HCT116 (cell line): ENCODE data around the gene INO80. TPM values are rescaled to one million over a fixed set of nuclear protein-coding genes. Genes with fewer than 3 reads are reported as not detected.

Source experiments
- ATAC-seq: fragments of 200-7000 bp; cut with Tn5 transposase; 2 replicates; pipeline ENCODE4 v1.9.1; 2020; ENCODE audit warnings: mild to moderate bottlenecking, moderate library complexity
- BruUV-seq: library from RNA; stranded (reverse); fragments of 400-500 nt; replicated peaks from 2 replicates; lab custom pipeline; 2021; lab: Mats Ljungman, UMichigan
- CTCF ChIA-PET: fragments of 300-600 bp; sonication (Branson Sonifier 250); formaldehyde crosslinking; loops from one replicate; lab custom pipeline; 2021; ENCODE audit warnings: antibody characterized with exemption; lab: Charles Lee
- POLR2A ChIA-PET: fragments of 300-600, 350-600 bp; sonication (Branson Sonifier 250); formaldehyde crosslinking; loops from one replicate; lab custom pipeline; 2021; ENCODE audit warnings: antibody characterized with exemption; lab: Charles Lee
- RAD21 ChIA-PET, 2 experiments: fragments of 300-600 bp; sonication (Branson Sonifier 250); formaldehyde crosslinking; loops; one replicate each; lab custom pipeline; 2023; ENCODE audit warnings: low total read pairs in 2 of 2; ENCODE audit not compliant: uncharacterized antibody in 2 of 2, unreplicated experiment in 2 of 2, low non-redundant PET in 1 of 2; lab: Charles Lee
- DNase-seq: peaks from one replicate; pipeline ENCODE4 v3.0.0-alpha.2; 2010; ENCODE audit warnings: low read depth, low spot score
- H2AFZ ChIP-seq: fragments of 200-600 bp; shearing (Covaris generic), sonication (generic); 2 replicates; pipeline ENCODE4 v1.6.1; 2017; ENCODE audit warnings: low read depth, mixed run types, mixed read lengths, antibody characterized with exemption, low read length; ENCODE audit not compliant: poor library complexity, severe bottlenecking
- H3K27ac ChIP-seq: 2 replicates; pipeline ENCODE4 v1.5.1; 2012; ENCODE audit warnings: low read depth, low read length
- H3K27me3 ChIP-seq: fragments of 200-600 bp; sonication (generic); 2 replicates; pipeline ENCODE4 v1.6.1; 2016; ENCODE audit warnings: mixed run types, low read length, mixed read lengths; ENCODE audit not compliant: insufficient read depth
- H3K36me3 ChIP-seq, 2 experiments: fragments of 200-500 bp in 1 of 2; fragments of 200-600 bp in 1 of 2; sonication (Bioruptor generic) in 1 of 2; sonication (generic) in 1 of 2; 2 replicates each; pipeline versions ENCODE4 v1.5.1 to v1.6.1; 2014 to 2016; ENCODE audit warnings: low read length in 2 of 2, inconsistent platforms in 1 of 2, mixed read lengths in 1 of 2, mixed run types in 1 of 2; ENCODE audit not compliant: insufficient read depth in 2 of 2, control insufficient read depth in 1 of 2
- H3K4me1 ChIP-seq, 2 experiments: fragments of 200-600 bp in 1 of 2; sonication (generic) in 1 of 2; 2 replicates each; pipeline versions ENCODE4 v1.5.1 to v1.6.1; 2012 to 2017; ENCODE audit warnings: low read length in 2 of 2, inconsistent platforms in 1 of 2, mild to moderate bottlenecking in 1 of 2, mixed read lengths in 1 of 2, mixed run types in 1 of 2, moderate library complexity in 1 of 2; ENCODE audit not compliant: insufficient read depth in 2 of 2, control insufficient read depth in 1 of 2
- H3K4me2 ChIP-seq: fragments of 200-600 bp; sonication (generic); 2 replicates; pipeline ENCODE4 v1.6.1; 2017; ENCODE audit warnings: mixed run types, low read length, mixed read lengths
- H3K4me3 ChIP-seq, 2 experiments: fragments of 200-600 bp in 1 of 2; sonication (generic) in 1 of 2; replicated peaks in 1 of 2; 2 replicates each; pipeline ENCODE4 v1.5.1; 2011 to 2016; ENCODE audit warnings: low read length in 2 of 2, control low read depth in 1 of 2, low read depth in 1 of 2, mild to moderate bottlenecking in 1 of 2, mixed read lengths in 1 of 2, mixed run types in 1 of 2
- H3K79me2 ChIP-seq: fragments of 200-600 bp; sonication (generic); 2 replicates; pipeline ENCODE4 v1.6.1; 2017; ENCODE audit warnings: mild to moderate bottlenecking, mixed run types, low read length, moderate library complexity, mixed read lengths; ENCODE audit not compliant: insufficient read depth
- H3K9ac ChIP-seq: fragments of 200-600 bp; sonication (generic); 2 replicates; pipeline ENCODE4 v1.6.1; 2016; ENCODE audit warnings: low read length, mixed read lengths
- H3K9me2 ChIP-seq: fragments of 200-600 bp; sonication (generic), shearing (Covaris generic); 2 replicates; pipeline ENCODE4 v1.6.1; 2017; ENCODE audit warnings: mixed run types, mild to moderate bottlenecking, moderate library complexity; ENCODE audit not compliant: insufficient read depth
- H3K9me3 ChIP-seq, 2 experiments: fragments of 200-500 bp in 1 of 2; fragments of 200-600 bp in 1 of 2; sonication (Bioruptor generic) in 1 of 2; sonication (generic) in 1 of 2; 2 replicates each; pipeline ENCODE4 v1.6.1; 2014 to 2017; ENCODE audit warnings: low read length in 2 of 2, mixed read lengths in 2 of 2, inconsistent platforms in 1 of 2, low read depth in 1 of 2, mild to moderate bottlenecking in 1 of 2, mixed run types in 1 of 2, moderate library complexity in 1 of 2; ENCODE audit not compliant: control insufficient read depth in 1 of 2, insufficient read depth in 1 of 2
- H4K20me1 ChIP-seq: fragments of 200-600 bp; sonication (generic), shearing (Covaris generic); 2 replicates; pipeline ENCODE4 v1.6.1; 2017; ENCODE audit warnings: mixed run types, mild to moderate bottlenecking, moderate library complexity; ENCODE audit not compliant: insufficient read depth
- CBX3 ChIP-seq: IDR thresholded peaks from 2 replicates; pipeline ENCODE4 v1.6.1; 2012; ENCODE audit warnings: low read depth
- CEBPB ChIP-seq: IDR thresholded peaks from 2 replicates; pipeline ENCODE4 v1.6.1; 2012; ENCODE audit warnings: low read depth
- CTCF ChIP-seq, 3 experiments: fragments of 200-600 bp in 1 of 3; sonication (generic) in 1 of 3; IDR thresholded peaks in 2 of 3; conservative IDR thresholded peaks in 1 of 3; 2 replicates each; pipeline ENCODE4 v1.5.1; 2012 to 2017; ENCODE audit warnings: low read depth in 2 of 3, low read length in 2 of 3, antibody characterized with exemption in 1 of 3, borderline replicate concordance in 1 of 3, control low read depth in 1 of 3, mild to moderate bottlenecking in 1 of 3, mixed read lengths in 1 of 3, mixed run types in 1 of 3, moderate library complexity in 1 of 3; ENCODE audit not compliant: insufficient read depth in 1 of 3
- EGR1 ChIP-seq: IDR thresholded peaks from 2 replicates; pipeline ENCODE4 v1.6.1; 2012; ENCODE audit warnings: low read depth
- ELF1 ChIP-seq: IDR thresholded peaks from 2 replicates; pipeline ENCODE4 v1.6.1; 2012; ENCODE audit warnings: low read depth, borderline replicate concordance
- FOSL1 ChIP-seq: IDR thresholded peaks from 2 replicates; pipeline ENCODE4 v1.6.1; 2012; ENCODE audit warnings: low read depth
- JUND ChIP-seq: IDR thresholded peaks from 2 replicates; pipeline ENCODE4 v1.6.1; 2012
- POLR2A ChIP-seq: IDR thresholded peaks from 2 replicates; pipeline ENCODE4 v1.7.0; 2011; ENCODE audit warnings: borderline replicate concordance; ENCODE audit not compliant: insufficient read depth, insufficient read length; ENCODE audit errors: extremely low read depth
- RAD21 ChIP-seq: IDR thresholded peaks from 2 replicates; pipeline ENCODE4 v1.6.1; 2012; ENCODE audit warnings: low read depth, mild to moderate bottlenecking
- REST ChIP-seq: IDR thresholded peaks from 2 replicates; pipeline ENCODE4 v1.6.1; 2012; ENCODE audit warnings: low read depth
- SIN3A ChIP-seq: IDR thresholded peaks from 2 replicates; pipeline ENCODE4 v1.6.1; 2012; ENCODE audit warnings: low read depth
- SP1 ChIP-seq: IDR thresholded peaks from 2 replicates; pipeline ENCODE4 v1.6.1; 2012; ENCODE audit warnings: low read depth
- SRF ChIP-seq: IDR thresholded peaks from 2 replicates; pipeline ENCODE4 v1.6.1; 2012; ENCODE audit warnings: low read depth
- TCF7L2 ChIP-seq: IDR thresholded peaks from 2 replicates; pipeline ENCODE4 v1.7.0; 2011; ENCODE audit warnings: borderline replicate concordance, inconsistent platforms; ENCODE audit not compliant: insufficient read depth, insufficient read length; ENCODE audit errors: extremely low read depth
- YY1 ChIP-seq: IDR thresholded peaks from 2 replicates; pipeline ENCODE4 v1.6.1; 2011; ENCODE audit warnings: low read length, low read depth, moderate library complexity, mild to moderate bottlenecking; ENCODE audit not compliant: insufficient replicate concordance; ENCODE audit errors: extremely low read depth
- intact Hi-C: fragments of 100-400 bp; cut with micrococcal nuclease; formaldehyde crosslinking; loops from 2 replicates; pipeline ENCODE4 v1.10.0; 2022
- total RNA-seq: library from RNA; stranded (reverse); gene quantifications from one replicate; pipeline ENCODE4 v1.2.1, GENCODE V29; 2021; ENCODE audit not compliant: unreplicated experiment

INO80 gene
- total RNA-seq, 1 experiment from 2014 or later: 28.2 TPM

- H3K9me3 ChIP-seq: no peaks in the 10 kb centered on the region
- no peak overlapping the region for H3K9ac ChIP-seq
- ChIA-PET RAD21 (no interaction called here), CTCF (no interaction called here), POLR2A (no interaction called here)
- H3K9me2 ChIP-seq: no peaks in the 10 kb centered on the region
- ATAC-seq (no peak), DNase-seq (no peak)
- intact Hi-C loops: no loop called here
- no peaks in the 10 kb centered on the region for H4K20me1 ChIP-seq
- no peak overlapping the region for H3K27ac ChIP-seq
- H3K79me2 ChIP-seq: peaks cover 62% of the 10 kb centered on the region
- no peak overlapping the region for H3K4me3 ChIP-seq
- BruUV-seq: no TSS peak
- peaks cover 23 to 33% of the 10 kb centered on the region in 2 experiments; a peak in 3 of 4 replicates for H3K36me3 ChIP-seq
- H3K4me1 ChIP-seq: peaks cover 2 to 10% of the 10 kb centered on the region in 2 experiments; a peak in 2 of 4 replicates
- no peak overlapping the region for H3K4me2 ChIP-seq
- H2AFZ ChIP-seq: no peak overlapping the region
- H3K27me3 ChIP-seq: no peaks in the 10 kb centered on the region
- TF ChIP-seq RAD21 (no peak), POLR2A (no peak), CEBPB (no peak)
These were observed 19.9 kb downstream of the INO80 start for GRCh38 chr15:41096178-41096577.

GRCh38 chr15:41085029-41085428 lies 31.1 kb downstream of the INO80 start:
- intact Hi-C loops: no loop called here
- H3K36me3 ChIP-seq: peaks cover 47 to 71% of the 10 kb centered on the region in 2 experiments; a peak in 3 of 4 replicates
- ChIA-PET RAD21 (no interaction called here), POLR2A (interaction anchor here (0.6 kb wide), 1 partner anchor 262 kb away, joined by 3 read pairs; no protein-coding TSS in a partner anchor), CTCF (no interaction called here)
- H3K4me2 ChIP-seq: no peak overlapping the region
- no peaks in the 10 kb centered on the region for H3K9me2 ChIP-seq
- H3K79me2 ChIP-seq: peaks cover 30% of the 10 kb centered on the region
- no peak for DNase-seq
- peaks cover 0 to 5% of the 10 kb centered on the region in 2 experiments; a peak in 2 of 4 replicates for H3K4me1 ChIP-seq
- no TSS peak for BruUV-seq
- ATAC-seq: no peak
- H3K27ac ChIP-seq: no peak overlapping the region
- no peaks in the 10 kb centered on the region for H4K20me1 ChIP-seq
- H3K4me3 ChIP-seq: no peak overlapping the region
- H3K27me3 ChIP-seq: no peaks in the 10 kb centered on the region
- H3K9me3 ChIP-seq: no peaks in the 10 kb centered on the region
- H3K9ac ChIP-seq: no peak overlapping the region
- H2AFZ ChIP-seq: no peak overlapping the region
- no peak for TF ChIP-seq RAD21
- no peak for TF ChIP-seq YY1
- no peak for TF ChIP-seq JUND
- no peak for TF ChIP-seq CEBPB
- no peak for TF ChIP-seq FOSL1
- TF ChIP-seq ELF1: no peak
- TF ChIP-seq TCF7L2: no peak
- no peak for TF ChIP-seq CBX3
- TF ChIP-seq POLR2A: no peak
- TF ChIP-seq EGR1: no peak
- TF ChIP-seq SIN3A: no peak
- no peak for TF ChIP-seq REST
- no peak for TF ChIP-seq SRF
- TF ChIP-seq CTCF (IDR thresholded peaks at IDR 0.05 in 2 of 3, conservative IDR thresholded peaks at IDR 0.05 in 1 of 3; ENCODE audit: borderline replicate concordance in 1 of 3, insufficient read depth in 1 of 3, low read depth in 2 of 3, low read length in 2 of 3): no peak
- no peak for TF ChIP-seq SP1
